Urothelium cell line (cell line): ENCODE results near the gene DIP2C.
"Not testable (repeated sequence)": the region's sequence is repeated elsewhere in the genome, so short reads cannot be mapped to it uniquely, and the experiment has no call there.

Experiments
- DNase-seq: peaks from one replicate; pipeline ENCODE4 v3.0.0; 2011; ENCODE audit warnings: low spot score, mixed read lengths
- FAIRE-seq: peaks from 2 replicates; lab custom pipeline; 2011; peaks lifted over from hg19 to GRCh38; lab: Jason Lieb, UNC

DIP2C gene

DNA sequence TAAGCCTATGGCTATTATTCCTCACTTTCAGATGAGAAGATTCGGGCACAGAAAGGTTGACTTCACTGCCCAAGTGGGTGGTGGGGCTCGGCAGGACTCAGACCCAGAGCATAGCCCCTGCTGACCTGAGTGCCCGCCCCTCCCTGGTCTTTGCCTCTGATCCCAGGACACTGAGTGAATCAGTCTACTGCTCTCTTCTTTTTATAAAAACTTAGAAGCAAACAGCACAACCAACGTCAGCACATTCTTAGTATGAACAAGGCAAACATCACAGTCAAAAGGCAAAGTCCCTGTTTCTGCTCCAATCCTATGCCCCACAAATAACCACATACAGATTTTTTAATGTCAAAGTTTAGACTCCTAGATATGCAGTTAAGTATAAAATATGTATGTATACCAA is 316.5 kb downstream of the DIP2C start:
- DNase-seq (peak; percentile 3), FAIRE-seq (no peak)

DNA sequence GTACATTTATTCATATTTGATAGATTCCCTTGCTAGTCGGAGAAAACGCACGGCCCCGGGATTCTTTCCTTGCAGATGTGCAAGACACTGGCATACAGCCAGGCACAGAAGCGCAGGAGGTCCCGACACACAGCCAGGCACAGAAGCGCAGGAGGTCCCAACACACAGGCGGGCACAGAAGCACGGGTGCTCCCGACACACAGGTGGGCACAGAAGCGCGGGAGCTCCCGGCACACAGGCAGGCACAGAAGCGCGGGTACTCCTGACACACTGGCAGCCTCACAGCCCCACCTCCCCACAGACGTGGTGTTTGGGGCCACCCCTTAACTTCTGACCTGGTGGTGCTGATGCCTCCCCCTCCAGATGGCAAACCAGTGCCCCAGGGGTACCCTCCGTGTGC is 316.9 kb downstream of the DIP2C start:
- FAIRE-seq: no peak
- DNase-seq: no peak

DNA sequence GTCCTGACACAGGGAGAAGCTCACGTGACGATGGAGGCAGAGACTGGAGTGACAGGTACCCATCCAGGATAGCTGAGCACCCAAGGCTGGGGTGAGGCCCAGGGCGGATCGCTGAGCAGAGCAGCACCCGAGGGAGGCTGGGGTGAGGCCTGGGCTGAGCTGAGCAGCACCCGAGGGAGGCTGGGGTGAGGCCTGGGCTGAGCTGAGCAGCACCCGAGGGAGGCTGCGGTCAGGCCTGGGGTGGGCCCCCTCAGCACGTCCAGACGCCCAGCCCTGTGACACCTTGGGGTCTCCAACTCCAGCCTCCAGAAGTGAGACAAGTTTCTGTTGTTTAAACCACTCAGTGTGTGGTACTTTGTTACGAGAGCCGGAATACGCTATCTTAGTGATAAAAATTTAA is 318.0 kb downstream of the DIP2C start:
- DNase-seq (no peak), FAIRE-seq (no peak)

DNA sequence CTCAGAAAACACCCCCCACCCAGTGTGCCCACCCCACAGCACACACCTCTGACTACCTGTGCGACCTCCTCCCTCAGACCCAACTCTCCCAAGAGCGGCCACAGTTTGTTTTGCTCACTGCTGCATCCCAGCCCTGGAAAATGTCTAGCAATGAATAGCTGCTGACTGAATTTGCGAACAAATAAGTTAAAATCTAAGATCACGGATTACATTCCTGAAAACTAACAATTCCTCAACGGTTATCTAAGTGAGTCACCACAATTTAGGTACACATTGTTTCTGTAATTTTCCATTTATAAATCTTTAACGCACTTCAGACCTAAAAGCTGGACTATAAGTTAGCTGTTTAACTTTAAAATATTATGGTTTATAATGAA is 319.0 kb downstream of the DIP2C start:
- FAIRE-seq (no peak), DNase-seq (no peak)

DNA sequence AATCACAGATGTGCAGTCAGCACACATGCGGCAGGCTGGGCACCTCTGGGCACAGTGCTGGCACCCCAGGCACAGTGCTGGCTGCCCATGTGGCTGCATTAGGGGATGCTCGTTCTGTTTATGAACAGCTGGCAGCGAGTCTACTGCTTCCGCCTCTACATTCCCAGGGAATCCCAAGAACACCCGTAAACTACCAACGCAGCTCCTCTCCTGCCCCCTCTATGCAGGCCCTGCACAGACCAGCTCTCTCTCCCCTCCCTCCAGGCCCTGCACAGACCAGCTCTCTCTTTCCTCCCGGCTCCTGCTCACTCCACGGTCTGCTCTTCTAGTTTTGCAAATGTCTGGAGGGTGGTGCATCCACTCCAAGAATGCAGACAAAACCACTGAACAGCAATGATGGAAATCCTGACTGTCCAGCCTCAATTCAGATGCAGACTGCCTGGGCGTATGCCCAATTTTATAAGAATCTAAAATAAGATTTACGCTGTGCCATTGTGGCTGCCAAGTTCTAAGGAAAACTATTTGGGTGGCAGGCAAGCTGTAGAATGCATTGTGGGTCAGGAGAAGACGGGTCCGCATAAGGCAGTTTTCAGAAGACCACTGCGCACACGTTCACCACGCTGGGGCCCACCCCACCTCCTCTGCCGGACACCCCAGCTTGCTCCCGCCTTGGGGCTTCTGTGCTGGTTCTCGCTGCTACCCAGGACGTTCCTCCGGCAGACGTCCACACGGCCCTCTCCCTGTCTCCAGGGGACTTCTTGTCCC is 319.6 kb downstream of the DIP2C start:
- FAIRE-seq: no peak
- DNase-seq: peak; percentile 6

DNA sequence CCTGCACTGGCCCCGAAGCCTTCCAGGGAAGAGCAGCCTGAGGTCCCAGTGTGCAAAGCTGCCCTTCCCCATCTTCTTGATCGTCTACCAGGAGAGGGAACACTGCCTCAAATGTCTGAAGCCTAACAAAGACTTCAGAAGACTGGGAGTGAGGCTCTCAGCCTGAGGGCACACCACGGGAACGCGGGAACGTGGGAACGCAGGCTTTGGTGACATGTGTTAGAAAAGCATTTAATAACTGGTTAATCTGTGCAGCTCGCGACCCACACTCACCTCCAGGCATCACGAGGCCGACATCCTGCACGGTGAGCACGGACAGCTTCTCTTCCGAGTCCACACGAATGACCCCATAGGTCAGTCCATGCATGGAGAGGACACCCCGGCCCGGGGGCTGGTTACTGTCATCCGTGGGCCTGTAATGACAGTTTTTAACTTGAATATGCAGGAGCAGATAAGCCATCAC is 320.2 kb downstream of the DIP2C start:
- no peak for DNase-seq
- FAIRE-seq: no peak

DNA sequence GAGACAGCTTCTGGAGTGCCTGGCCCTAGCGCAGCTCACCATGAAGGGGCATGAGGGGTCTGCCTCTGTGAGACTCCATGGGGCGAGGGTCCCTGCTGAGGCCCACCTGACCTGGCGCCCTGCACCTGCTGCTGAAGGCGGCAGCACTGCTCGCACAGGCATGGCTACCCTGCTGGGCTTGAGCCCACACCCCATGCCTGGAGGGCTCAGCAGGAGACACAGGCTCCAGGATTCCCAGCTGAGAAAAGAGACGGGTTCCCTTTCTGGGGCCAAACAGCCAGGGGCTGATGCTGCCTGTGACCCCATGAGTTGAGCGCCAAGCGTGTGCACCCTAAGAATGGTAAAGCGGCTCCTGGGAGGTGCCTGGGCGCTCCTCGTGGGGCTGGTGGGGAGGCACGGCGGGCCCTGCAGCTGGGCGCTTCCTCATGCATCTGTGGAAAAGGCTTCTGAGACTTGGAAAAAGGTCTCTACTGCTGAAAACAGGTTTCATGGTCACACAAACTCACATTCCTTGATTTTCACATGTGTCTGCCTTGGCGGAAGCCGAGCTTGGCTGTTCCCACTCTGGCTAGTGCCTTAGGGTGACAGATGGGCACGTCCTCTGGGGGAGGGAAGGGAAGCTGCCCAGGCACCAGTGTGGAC is 320.8 kb downstream of the DIP2C start:
- DNase-seq: no peak
- no peak for FAIRE-seq

DNA sequence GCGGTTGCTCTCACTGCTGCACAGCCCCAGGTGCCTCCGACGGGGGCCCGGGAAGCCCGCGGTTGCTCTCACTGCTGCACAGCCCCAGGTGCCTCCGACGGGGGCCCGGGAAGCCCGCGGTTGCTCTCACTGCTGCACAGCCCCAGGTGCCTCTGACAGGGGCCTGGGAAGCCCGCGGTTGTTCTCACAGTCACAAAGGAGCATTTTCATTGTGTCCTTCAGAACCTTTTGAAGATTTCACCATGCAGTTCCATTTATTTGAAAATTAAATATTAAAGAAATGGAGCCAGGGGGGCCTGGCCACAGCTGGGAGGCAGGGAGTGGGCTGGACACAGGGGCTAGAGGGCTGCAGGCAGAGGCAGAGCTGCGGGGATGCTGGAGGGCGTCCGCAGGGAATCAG is 321.4 kb downstream of the DIP2C start:
- not testable (repeated sequence) for FAIRE-seq, DNase-seq

DNA sequence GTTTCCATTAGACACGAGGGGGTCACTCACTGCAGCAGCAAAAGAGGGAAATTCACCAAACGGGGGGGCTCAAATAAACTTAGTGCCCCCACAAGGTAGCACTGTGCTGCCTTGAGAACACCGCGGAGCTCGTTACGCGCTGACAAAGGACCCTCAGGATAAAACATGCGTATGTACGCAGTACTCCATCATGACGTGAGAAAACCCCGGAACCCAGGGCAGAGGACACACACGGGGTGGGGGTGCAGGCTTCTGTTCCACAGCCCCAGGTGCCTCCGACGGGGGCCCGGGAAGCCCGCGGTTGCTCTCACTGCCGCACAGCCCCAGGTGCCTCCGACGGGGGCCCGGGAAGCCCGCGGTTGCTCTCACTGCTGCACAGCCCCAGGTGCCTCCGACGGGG is 321.8 kb downstream of the DIP2C start:
- DNase-seq: no peak
- FAIRE-seq: no peak

DNA sequence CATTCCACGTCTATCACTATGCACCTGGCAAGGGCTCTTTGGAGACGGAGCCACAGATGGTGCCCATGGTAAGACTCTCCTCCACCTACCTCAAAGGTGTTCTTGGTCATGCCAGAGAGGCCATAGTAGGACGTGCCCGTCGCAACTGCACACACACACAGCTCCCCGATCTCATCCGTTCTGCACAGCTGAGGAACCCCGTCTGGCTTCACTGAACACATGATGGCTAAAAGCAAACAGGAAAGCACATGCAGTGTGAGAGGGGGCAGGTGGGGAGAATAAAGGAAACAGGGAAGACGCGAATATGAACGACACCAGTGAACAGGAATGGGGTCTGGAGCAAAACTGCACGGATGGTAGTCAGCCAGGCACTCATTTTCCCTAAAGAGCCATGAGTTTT is 323.3 kb downstream of the DIP2C start:
- DNase-seq (no peak), FAIRE-seq (no peak)

DNA sequence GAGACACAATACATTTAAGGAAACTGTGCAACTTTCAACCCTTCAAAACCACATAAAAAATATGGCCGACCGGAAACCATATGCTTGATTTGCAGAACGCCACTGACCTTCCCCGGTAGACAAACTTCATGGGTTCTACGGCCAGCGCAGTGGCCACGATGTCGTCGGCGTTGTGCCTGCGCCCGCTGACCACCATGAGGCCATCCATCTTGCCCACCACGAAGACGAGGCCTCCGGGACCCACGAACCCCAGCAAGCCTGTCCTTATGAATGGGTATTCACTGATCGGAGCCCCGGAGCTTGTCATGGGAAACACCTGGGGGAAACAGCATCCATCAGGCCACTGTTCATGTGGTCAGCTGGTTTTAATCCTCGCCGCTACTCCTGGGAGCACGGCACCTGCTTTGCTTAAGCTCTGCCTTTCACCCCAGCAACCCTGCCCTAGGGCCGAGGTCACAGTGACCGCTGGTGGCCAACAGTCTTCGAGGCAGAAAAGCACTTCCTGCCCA is 325.1 kb downstream of the DIP2C start:
- FAIRE-seq: no peak

DNA sequence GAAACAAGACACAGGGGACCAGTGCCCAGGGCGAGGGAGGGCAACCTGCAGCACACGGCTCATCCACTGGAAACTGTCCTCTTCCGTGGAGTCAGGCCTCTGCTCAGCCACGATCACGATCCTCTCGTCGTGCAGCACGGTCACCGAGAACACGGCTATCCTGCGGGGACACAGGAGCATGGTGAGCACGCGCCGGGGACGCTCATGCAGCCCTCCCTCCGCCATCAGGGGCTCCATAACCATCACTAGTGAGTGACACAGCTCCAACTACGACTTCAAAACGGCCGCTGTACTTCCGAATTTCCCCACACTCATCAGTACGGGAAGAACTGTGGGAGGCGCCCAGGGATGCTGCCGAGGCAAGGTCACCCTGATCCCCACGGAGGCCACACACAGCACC is 326.3 kb downstream of the DIP2C start:
- no peak for FAIRE-seq
- DNase-seq: no peak

More for the DNA sequence above, 325.1 kb downstream of the DIP2C start:
- no peak for DNase-seq

DNA sequence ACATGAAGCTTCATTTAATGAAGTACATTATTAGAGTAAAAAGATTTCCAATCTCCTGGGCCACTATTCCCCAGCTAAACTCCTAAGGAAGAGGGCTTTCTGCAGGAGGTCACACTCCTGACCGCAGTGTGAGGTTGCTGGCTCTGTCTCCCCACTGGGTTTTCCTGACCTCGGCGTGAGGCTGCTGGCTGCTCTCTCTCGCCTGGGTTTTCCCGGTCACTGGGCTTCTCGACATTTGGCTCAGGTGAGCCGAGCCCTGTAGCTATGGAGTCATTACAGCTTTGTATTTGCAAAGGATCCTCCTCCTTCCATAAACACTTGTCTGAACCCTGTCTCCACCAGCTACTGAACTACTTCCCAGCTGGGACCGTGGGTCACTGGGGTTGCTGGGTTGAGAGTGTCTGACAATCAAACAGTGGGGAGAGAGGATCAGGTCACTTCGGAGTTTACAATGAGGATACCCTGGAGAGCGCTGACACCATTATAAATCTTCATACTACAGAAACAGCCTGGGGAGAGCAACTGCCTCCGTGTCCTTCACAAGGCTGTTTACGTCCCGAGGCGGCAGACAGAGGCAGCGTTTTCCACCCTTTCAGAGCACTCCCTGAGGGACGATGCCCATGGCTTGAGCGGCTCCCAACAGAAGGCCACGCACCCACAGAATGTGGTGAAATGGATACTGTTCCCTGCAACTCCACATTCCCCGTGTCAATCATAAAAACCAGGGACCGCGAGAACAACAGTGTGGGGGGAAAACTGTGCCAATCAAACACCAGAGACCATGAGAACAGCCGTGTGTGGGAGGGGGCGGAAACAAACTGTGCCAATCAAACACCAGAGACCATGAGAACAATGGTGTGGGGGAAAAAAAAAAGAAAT is 328.0 kb downstream of the DIP2C start:
- DNase-seq: no peak
- no peak for FAIRE-seq

DNA sequence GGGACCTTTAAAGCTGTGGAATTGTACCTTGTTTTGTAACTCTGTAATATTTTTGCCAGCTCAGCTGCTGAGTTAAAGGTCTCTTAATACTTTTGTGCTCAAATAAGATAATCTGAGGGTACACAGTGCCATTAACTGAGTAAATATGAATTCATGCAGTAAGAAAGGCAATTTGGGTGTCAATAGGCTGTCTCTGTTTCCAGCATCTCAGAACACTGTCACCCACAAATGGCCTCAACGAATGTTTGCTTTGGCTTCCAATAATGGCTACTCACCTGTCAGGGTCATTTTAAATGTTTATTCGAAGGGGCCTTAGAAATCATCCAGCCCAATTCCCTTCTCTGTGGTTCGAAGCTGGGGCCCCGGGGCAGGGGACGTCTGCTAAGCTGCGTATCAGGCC is 328.8 kb downstream of the DIP2C start:
- no peak for FAIRE-seq
- DNase-seq: no peak

DNA sequence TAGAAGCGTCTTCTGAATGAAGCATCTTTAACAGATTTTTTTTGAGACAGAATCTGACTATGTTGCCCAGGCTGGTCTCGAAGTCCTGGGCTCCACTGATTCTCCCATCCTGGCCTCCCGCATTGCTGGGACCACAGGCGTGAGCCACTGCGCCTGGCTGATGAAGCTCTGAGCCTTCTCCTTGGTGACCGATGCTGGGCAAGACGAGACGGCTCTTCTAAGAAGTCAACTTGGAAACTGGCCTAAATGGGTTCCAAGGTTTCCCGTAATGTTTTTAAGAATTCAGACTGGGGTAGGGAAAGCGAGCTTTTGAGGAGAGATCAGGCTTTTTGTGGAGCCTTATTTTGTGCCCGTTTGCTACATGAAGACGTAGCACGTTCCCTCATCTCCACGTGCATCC is 329.7 kb downstream of the DIP2C start:
- FAIRE-seq (no peak), DNase-seq (no peak)

DNA sequence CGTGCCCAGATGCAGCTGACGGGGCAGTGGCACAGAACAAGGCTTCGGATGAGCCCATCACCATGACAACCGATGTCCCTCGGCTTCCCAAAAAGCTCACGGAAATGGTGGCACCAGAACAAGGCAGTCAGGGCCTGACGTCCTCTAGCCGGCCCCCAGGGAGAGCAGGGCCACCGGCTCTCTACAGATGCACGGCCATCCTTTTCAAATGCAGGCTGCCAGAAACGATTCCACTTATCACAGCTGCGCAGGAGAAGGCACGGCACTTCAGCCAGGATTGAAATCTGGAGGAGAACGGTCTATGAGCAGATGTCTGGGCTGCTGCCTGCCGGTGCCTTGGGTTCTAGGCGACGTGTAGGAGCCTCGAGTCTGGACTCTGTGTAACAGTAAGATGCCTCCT is 330.4 kb downstream of the DIP2C start:
- no peak for DNase-seq
- no peak for FAIRE-seq

DNA sequence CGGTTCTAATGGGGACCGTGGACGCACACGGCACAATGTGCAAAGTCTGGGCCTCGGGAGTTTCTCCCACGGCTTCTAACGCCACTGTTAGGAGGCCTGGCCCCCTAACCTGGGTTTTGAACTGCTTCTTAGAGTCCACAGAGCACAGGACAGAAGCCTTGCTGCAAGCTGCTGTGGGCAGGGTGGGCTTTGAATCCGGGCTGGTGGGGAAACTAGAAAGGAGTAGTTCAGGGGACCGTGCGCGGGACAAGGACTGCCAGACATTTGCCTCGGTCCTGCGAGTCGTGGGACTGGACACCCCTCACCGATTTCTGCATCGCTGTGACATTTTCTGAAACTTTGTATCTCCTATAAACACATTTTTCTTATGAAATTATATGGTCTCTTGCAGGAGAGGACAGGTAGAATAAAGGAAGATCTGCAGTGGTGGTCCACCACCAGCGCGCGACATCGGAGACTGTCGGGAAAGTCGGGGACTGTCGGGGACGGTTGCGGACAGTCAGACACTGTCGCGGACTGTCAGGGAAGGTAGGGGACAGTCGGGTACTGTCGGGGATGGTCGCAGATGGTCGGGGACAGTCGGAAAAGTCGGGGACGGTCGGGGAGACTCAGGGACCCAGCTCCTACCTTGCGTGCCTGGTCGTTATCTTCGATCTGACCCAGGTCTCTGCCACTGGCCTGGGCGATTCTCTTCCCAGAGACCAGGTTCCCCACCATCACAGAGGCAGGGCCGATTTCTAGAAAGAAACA is 332.1 kb downstream of the DIP2C start:
- FAIRE-seq (no peak), DNase-seq (no peak)

DNA sequence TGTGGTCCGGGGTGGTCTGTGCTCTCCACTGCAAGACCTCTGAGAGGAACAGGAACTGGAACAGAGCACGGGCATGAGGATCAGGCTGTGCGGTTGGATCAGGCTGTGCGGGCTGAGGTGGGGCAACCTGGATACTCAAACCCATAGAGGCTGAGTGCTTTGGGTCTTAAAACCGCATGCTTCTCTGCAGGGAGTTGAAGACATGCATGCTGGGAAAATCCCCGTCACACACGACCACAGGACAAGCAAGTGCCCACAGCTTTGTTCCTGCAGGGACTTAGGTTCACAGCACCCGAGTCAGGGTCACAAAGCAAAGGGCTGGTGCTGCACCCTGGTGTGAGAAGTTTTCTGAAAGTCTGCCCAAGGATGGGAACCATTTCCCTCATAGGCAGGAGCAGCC is 333.0 kb downstream of the DIP2C start:
- DNase-seq (no peak), FAIRE-seq (no peak)

DNA sequence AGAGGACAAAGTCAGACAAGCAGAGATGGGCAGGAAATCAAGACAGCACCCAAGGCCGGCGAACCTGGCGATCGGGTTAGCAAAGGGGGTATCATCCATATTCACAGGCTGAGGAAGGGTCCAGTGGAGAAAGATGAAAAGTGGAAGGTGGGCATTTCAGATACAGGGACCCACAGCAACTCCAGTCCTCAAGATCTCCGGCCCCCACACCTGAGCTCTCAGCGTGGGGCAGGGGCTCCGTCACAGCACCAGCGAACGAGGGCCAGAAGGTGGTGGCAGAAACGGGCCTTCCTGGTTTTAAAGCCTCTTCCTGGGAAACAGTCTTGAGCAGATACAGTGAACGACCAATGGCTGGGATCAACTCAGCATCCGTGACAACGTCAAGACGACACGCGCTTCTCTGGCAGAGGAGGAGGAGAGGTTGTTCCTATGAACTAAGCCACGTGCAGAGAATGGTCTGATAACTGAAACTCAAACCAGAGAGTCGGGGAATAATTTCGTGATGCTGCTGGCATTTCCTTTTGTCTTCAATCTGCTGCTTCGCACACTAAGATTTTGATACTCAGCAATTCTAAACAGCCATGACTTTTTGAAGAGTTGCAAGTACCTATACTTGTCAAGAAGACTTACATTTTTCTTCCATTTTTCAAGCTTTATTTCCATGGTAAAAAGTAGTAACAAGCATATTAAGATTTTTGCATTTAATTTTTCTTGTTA is 334.4 kb downstream of the DIP2C start:
- no peak for DNase-seq
- no peak for FAIRE-seq
